K562 (cell line): ENCODE measurements around the gene LONRF3. TPM values are rescaled to one million over a fixed set of nuclear protein-coding genes. Genes with fewer than 3 reads are reported as not detected.
"Not testable (repeated sequence)": the region's sequence is repeated elsewhere in the genome, so short reads cannot be mapped to it uniquely, and the experiment has no call there.

Experiments
- ATAC-seq: fragments of 200-7000 bp; cut with Tn5 transposase; 3 replicates; pipeline ENCODE4 v1.9.1; 2020; ENCODE audit warnings: moderate library complexity
- BruUV-seq: library from RNA; stranded (reverse); fragments of 400-500 nt; replicated peaks from 2 replicates; lab custom pipeline; 2021; lab: Mats Ljungman, UMichigan
- CTCF ChIA-PET: fragments of 300-600 bp; formaldehyde crosslinking; extraction: SDS; loops from one replicate; lab custom pipeline; 2021; ENCODE audit warnings: low intra/inter-chr PET ratio; lab: Yijun Ruan, JAX
- POLR2A ChIA-PET: fragments of 300-600, 350-650 bp; sonication (Branson Sonifier 250); formaldehyde crosslinking; extraction: SDS; loops from one replicate; lab custom pipeline; 2021; ENCODE audit warnings: antibody characterized with exemption, inconsistent platforms; lab: Yijun Ruan, JAX
- DNase-seq, 4 experiments: peaks; one replicate each; pipeline versions ENCODE4 v3.0.0 to v3.0.0-alpha.2; 2011 to 2018; ENCODE audit warnings: low spot score in 3 of 4, mixed read lengths in 3 of 4; ENCODE audit errors: extremely low read depth in 1 of 4
- FAIRE-seq: peaks from 2 replicates; lab custom pipeline; 2011; peaks lifted over from hg19 to GRCh38; lab: Jason Lieb, UNC
- H2AFZ ChIP-seq: 2 replicates; pipeline ENCODE4 v1.6.0; 2011; ENCODE audit warnings: low read depth, low read length, control low read depth, inconsistent platforms
- H3K27ac ChIP-seq: fragments of 200-600 bp; 3 replicates; pipeline ENCODE4 v1.8.0; 2011; ENCODE audit warnings: low read depth, mild to moderate bottlenecking, control low read depth, inconsistent platforms, low read length, moderate library complexity, mixed read lengths; ENCODE audit errors: extremely low read depth
- H3K27me3 ChIP-seq, 2 experiments: fragments of 300-600 bp in 1 of 2; 2 replicates in 1 of 2; 3 replicates in 1 of 2; pipeline versions ENCODE4 v1.6.0 to v1.8.0; 2011; ENCODE audit warnings: inconsistent platforms in 2 of 2, low read length in 2 of 2, mild to moderate bottlenecking in 1 of 2, mixed read lengths in 1 of 2, moderate library complexity in 1 of 2; ENCODE audit not compliant: control insufficient read depth in 2 of 2, insufficient read depth in 2 of 2
- H3K36me3 ChIP-seq: fragments of 300-600 bp; 3 replicates; pipeline ENCODE4 v1.8.0; 2011; ENCODE audit warnings: mild to moderate bottlenecking, low read length, inconsistent platforms; ENCODE audit not compliant: control insufficient read depth, insufficient read depth
- H3K4me1 ChIP-seq, 2 experiments: fragments of 200-600 bp in 1 of 2; replicated peaks in 1 of 2; 2 replicates in 1 of 2; 3 replicates in 1 of 2; pipeline versions ENCODE4 v1.5.1 to v1.8.0; 2011; ENCODE audit warnings: inconsistent platforms in 2 of 2, low read length in 2 of 2, mild to moderate bottlenecking in 1 of 2, mixed read lengths in 1 of 2, moderate library complexity in 1 of 2; ENCODE audit not compliant: control insufficient read depth in 2 of 2, insufficient read depth in 2 of 2
- H3K4me2 ChIP-seq: 2 replicates; pipeline ENCODE4 v1.6.1; 2011; ENCODE audit warnings: low read length, control low read depth, inconsistent platforms, mixed read lengths; ENCODE audit not compliant: insufficient read depth
- H3K4me3 ChIP-seq: fragments of 200-600 bp; sonication (generic), shearing (Covaris generic); 2 replicates; pipeline ENCODE4 v1.5.1; 2016; ENCODE audit warnings: control low read depth, inconsistent platforms
- H3K79me2 ChIP-seq: fragments of 200-600 bp; 3 replicates; pipeline ENCODE4 v1.8.0; 2011; ENCODE audit warnings: low read length, inconsistent platforms; ENCODE audit not compliant: control insufficient read depth, insufficient read depth
- H3K9ac ChIP-seq, 2 experiments: 2 replicates each; pipeline versions ENCODE4 v1.6.0 to v1.6.1; 2011; ENCODE audit warnings: low read depth in 2 of 2, low read length in 2 of 2, control low read depth in 1 of 2, inconsistent platforms in 1 of 2, mild to moderate bottlenecking in 1 of 2, mixed read lengths in 1 of 2; ENCODE audit not compliant: insufficient read depth in 1 of 2
- H3K9me1 ChIP-seq: one replicate; pipeline ENCODE4 v1.6.0; 2011; ENCODE audit warnings: inconsistent platforms, mild to moderate bottlenecking, low read length, moderate library complexity; ENCODE audit not compliant: control insufficient read depth, insufficient read depth
- H3K9me3 ChIP-seq: replicated peaks from 2 replicates; pipeline ENCODE4 v1.5.1; 2011; ENCODE audit warnings: low read depth, low read length, inconsistent platforms; ENCODE audit not compliant: control insufficient read depth, insufficient read depth
- H4K20me1 ChIP-seq: replicated peaks from 2 replicates; pipeline ENCODE4 v1.6.1; 2011; ENCODE audit warnings: low read length, inconsistent platforms, mixed read lengths; ENCODE audit not compliant: control insufficient read depth, insufficient read depth
- ASH1L ChIP-seq: fragments of 450-650 bp; IDR thresholded peaks from 2 replicates; pipeline ENCODE4 v1.6.1; 2018; ENCODE audit warnings: borderline replicate concordance, mild to moderate bottlenecking, low read depth; ENCODE audit not compliant: partially characterized antibody
- C11orf30 ChIP-seq: fragments of 450-650 bp; IDR thresholded peaks from 2 replicates; pipeline ENCODE4 v1.6.1; 2016; ENCODE audit warnings: low read depth, mild to moderate bottlenecking
- FOS ChIP-seq: IDR thresholded peaks from 3 replicates; pipeline ENCODE4 v1.6.1; 2011; ENCODE audit not compliant: insufficient read length; ENCODE audit errors: extremely low read depth
- MAFG ChIP-seq: fragments of 450-650 bp; conservative IDR thresholded peaks from 2 replicates; pipeline ENCODE4 v1.6.1; 2016; ENCODE audit warnings: missing genetic modification characterization, missing compliant biosample characterization
- NFRKB ChIP-seq: fragments of 450-650 bp; IDR thresholded peaks from 2 replicates; pipeline ENCODE4 v1.6.1; 2016; ENCODE audit warnings: low read depth
- NFYB ChIP-seq: IDR thresholded peaks from 2 replicates; pipeline ENCODE4 v1.6.1; 2011; ENCODE audit warnings: mild to moderate bottlenecking, moderate library complexity; ENCODE audit not compliant: insufficient read length; ENCODE audit errors: extremely low read depth
- ZNF316 ChIP-seq: fragments of 450-650 bp; IDR thresholded peaks from 2 replicates; pipeline ENCODE4 v1.6.1; 2016
- WGBS: fragments of 100-300 bp; shearing (Covaris generic); methylation state at CpG from one replicate; pipeline ENCODE4 v1.1.6; 2016; ENCODE audit warnings: low coverage, mixed read lengths; ENCODE audit not compliant: insufficient coverage; ENCODE audit errors: missing lambda C conversion rate; 5-methylcytosine and 5-hydroxymethylcytosine counted together
- in situ Hi-C: fragments of 300-500 bp; cut with MboI; formaldehyde crosslinking; loops from 4 replicates; pipeline ENCODE4 v1.15.0; 2018; ENCODE audit warnings: inconsistent platforms, mixed read lengths
- intact Hi-C: fragments of 100-400 bp; cut with micrococcal nuclease; formaldehyde crosslinking; loops from 2 replicates; pipeline ENCODE4 v1.14.2; 2022
- polyA plus RNA-seq, 8 experiments: library from polyadenylated mRNA; depleted of rRNA in 4 of 8; stranded (reverse) in 5 of 8; unstranded in 3 of 8; fragments of >200 nt; fragmentation: Nextera tagmentation in 2 of 8; fragmentation: Illumina TruSeq in 1 of 8; extraction: Ambion mirVana in 2 of 8; extraction: Trizol in 1 of 8; gene quantifications; 2 replicates each; pipeline versions ENCODE4 v1.2.1 to v1.2.3, GENCODE V29; 2011 to 2014; ENCODE audit warnings: inconsistent platforms in 1 of 8, missing spikeins in 1 of 8
- total RNA-seq, 7 experiments: library from RNA; depleted of rRNA in 6 of 7; stranded (reverse); fragments of >200 nt in 6 of 7; fragmentation: Illumina TruSeq in 2 of 7; extraction: Trizol in 2 of 7; gene quantifications; 2 replicates each; pipeline versions ENCODE4 v1.2.1 to v1.2.3, GENCODE V29; 2011 to 2021; ENCODE audit warnings: low replicate concordance in 1 of 7

Gene LONRF3
- total and polyA plus RNA-seq, 9 of the 15 experiments (the other 6 are each of a cell fraction or from before 2014, with no cell fraction given): 1.3 to 22.0 (median 8.7) TPM

DNA sequence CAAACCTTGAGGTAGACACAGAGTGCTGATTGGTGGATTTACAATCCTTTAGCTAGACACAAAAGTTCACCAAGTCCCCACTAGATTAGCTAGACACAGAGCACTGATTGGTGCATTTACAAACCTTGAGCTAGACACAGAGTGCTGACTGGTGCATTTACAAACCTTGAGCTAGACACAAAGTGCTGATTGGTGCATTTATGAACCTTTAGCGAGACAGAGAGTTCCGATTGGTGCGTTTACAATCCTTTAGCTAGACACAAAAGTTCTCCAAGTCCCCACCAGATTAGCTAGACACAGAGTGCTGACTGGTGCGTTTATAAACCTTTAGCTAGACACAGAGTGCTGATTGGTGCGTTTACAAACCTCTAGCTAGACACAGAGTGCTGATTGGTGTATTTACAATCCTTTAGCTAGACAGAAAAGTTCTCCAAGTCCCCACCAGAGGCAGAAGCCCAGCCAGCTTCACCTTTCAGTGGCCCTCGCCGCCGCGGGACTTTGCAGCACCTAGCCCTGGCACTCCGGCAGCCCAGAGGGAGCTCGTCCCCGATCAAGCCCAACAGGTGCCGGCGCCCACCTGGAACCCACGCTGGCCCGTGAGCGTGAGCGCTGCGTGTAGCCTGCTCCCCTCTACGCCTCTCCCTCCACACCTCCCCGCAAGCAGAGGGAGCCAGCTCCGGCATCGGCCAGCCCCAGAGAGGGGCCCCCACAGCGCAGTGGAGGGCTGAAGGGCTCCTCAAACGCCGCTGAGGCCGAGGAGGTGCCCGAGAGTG, 53.7 kb downstream of the LONRF3 start:
- TF ChIP-seq NFRKB (peak; percentile 58; the same call in 1 of the 2 replicates), FOS (peak; percentile 37), MAFG (tag) (peak; percentile 56), ZNF316 (peak; percentile 87), ASH1L (peak; percentile 53), NFYB (peak; percentile 58), C11orf30 (peak; percentile 63)
- TF ChIP-seq, all 486 proteins: peak for 7; not testable (repeated sequence) for 479
- DNase-seq, H3K27ac ChIP-seq, H3K9me3 ChIP-seq, H2AFZ ChIP-seq, H3K9me1 ChIP-seq, H3K4me3 ChIP-seq, H3K9ac ChIP-seq, POLR2A ChIA-PET, BruUV-seq, H3K4me1 ChIP-seq, CTCF ChIA-PET, H3K4me2 ChIP-seq, H3K27me3 ChIP-seq, H3K36me3 ChIP-seq, intact Hi-C loops, H4K20me1 ChIP-seq, H3K79me2 ChIP-seq, FAIRE-seq, in situ Hi-C loops: not testable (repeated sequence)
- WGBS: 58% methylated on average over 11 of the region's 28 CpGs
- peak; percentile 42; the same call in 2 of the 3 replicates for ATAC-seq
